ENCODE data around the gene LSAMP.

DNA sequence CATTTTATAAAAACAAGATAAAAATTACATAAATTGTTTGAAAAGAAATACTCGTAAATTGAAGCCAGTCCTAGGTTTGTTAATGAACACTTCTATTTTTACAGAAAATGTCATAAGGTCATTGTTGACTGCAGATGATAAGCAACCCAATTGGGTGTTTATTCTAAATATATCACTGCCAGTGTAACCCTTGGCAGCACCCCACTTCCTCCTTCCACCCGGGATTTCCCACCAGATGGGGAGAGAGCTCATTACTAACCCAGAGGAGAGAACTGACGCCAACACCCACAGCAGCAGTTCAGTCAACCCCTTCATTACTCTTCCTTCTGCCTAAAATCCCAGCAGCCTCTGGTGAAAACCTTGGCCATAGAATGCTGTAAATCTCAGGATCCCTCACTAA, 514.4 kb downstream of the LSAMP start:
- TF ChIP-seq, protein P1, sequence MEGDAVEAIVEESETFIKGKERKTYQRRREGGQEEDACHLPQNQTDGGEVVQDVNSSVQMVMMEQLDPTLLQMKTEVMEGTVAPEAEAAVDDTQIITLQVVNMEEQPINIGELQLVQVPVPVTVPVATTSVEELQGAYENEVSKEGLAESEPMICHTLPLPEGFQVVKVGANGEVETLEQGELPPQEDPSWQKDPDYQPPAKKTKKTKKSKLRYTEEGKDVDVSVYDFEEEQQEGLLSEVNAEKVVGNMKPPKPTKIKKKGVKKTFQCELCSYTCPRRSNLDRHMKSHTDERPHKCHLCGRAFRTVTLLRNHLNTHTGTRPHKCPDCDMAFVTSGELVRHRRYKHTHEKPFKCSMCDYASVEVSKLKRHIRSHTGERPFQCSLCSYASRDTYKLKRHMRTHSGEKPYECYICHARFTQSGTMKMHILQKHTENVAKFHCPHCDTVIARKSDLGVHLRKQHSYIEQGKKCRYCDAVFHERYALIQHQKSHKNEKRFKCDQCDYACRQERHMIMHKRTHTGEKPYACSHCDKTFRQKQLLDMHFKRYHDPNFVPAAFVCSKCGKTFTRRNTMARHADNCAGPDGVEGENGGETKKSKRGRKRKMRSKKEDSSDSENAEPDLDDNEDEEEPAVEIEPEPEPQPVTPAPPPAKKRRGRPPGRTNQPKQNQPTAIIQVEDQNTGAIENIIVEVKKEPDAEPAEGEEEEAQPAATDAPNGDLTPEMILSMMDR (conservative IDR thresholded peaks at IDR 0.05; ENCODE audit: low read depth, low read length): no peak
- TF ChIP-seq EZH2 (IDR thresholded peaks at IDR 0.05; ENCODE audit: low read length, unreplicated experiment): no peak

Data from PC-3 (cell line).